Thoracic aorta (tissue), 2 donors: ENCODE data around the gene TMCO2. TPM values are rescaled to one million over a fixed set of nuclear protein-coding genes. Genes with fewer than 3 reads are reported as not detected.
"Not testable (repeated sequence)": the region's sequence is repeated elsewhere in the genome, so short reads cannot be mapped to it uniquely, and the experiment has no call there.

Experiments
- ATAC-seq: fragments of 150-250 bp; one replicate; pipeline ENCODE4 v1.8.0; 2017; ENCODE audit warnings: low read depth; ENCODE audit not compliant: insufficient number of reproducible peaks, low FRiP score
- DNase-seq: peaks from one replicate; pipeline ENCODE4 v3.0.0-alpha.2; 2020; ENCODE audit warnings: low spot score
- H3K27ac ChIP-seq, 2 donors: fragments of 200-600 bp; sonication (generic); 1 replicate in 1 of 2; 2 replicates in 1 of 2; pipeline ENCODE4 v1.5.1; 2016; ENCODE audit warnings: mild to moderate bottlenecking in 2 of 2, moderate library complexity in 2 of 2
- H3K27me3 ChIP-seq: fragments of 200-600 bp; sonication (generic); replicated peaks from 2 replicates; pipeline ENCODE4 v1.6.0; 2016; ENCODE audit warnings: mild to moderate bottlenecking; ENCODE audit not compliant: insufficient read depth
- H3K36me3 ChIP-seq: fragments of 200-600 bp; sonication (generic); one replicate; pipeline ENCODE4 v1.5.1; 2016
- H3K4me1 ChIP-seq, 2 donors: fragments of 200-600 bp; sonication (generic); 1 replicate in 1 of 2; 2 replicates in 1 of 2; pipeline versions ENCODE4 v1.5.1 to v1.6.0; 2016; ENCODE audit warnings: low read depth in 2 of 2, mild to moderate bottlenecking in 1 of 2; ENCODE audit not compliant: control insufficient read depth in 1 of 2
- H3K4me3 ChIP-seq: fragments of 200-600 bp; sonication (generic); 2 replicates; pipeline ENCODE4 v1.5.1; 2016; ENCODE audit warnings: mild to moderate bottlenecking
- H3K9me3 ChIP-seq: fragments of 200-600 bp; sonication (generic); 2 replicates; pipeline ENCODE4 v1.5.1; 2016
- total RNA-seq, 2 donors: library from RNA; depleted of rRNA; stranded (reverse); fragments of >200 nt; gene quantifications; one replicate each; pipeline versions ENCODE4 v1.1.0 to v1.2.3, GENCODE V29; 2016
- TF ChIP-seq, protein P1 (sequence below): fragments of 200-600 bp; sonication (generic); IDR thresholded peaks from one replicate; pipeline ENCODE4 v1.5.1; 2019; ENCODE audit warnings: antibody characterized with exemption

The TMCO2 gene
- not detected for total RNA-seq

DNA sequence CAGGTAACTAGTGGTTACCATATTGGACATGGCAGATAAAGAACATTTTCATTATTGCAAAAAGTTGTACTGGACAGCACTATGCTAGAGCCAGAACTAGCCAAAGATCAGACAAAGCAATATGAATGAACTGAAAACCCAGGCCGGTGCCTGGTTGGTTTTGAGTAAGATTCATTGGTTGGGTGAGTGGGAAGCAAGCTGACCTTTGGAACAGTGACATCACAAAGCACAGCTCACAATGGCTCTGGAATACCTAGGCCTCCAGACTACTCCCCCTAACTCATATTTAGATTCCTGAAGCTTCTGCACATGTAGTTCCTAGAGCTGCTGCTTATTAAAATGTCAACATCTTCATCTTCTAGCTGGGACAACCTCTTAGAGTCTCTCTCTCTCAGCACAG lies at the start of gene TMCO2:
TSS of gene TMCO2 (plus strand) at position 283 of the 400 bp plus-strand sequence. CDS start at position 340, 57 bp downstream.
- Histone ChIP-seq H3K4me1 (peaks cover 0 to 18% of the 10 kb centered on the region in 2 donors), H3K9me3 (no peaks in the 10 kb centered on the region), H3K27ac (no peak within 1 kb of the TSS), H3K36me3 (no peaks in the 10 kb centered on the region), H3K27me3 (no peaks in the 10 kb centered on the region), H3K4me3 (no peak within 1 kb of the TSS)
- ATAC-seq (no peak), DNase-seq (no peak)
- TF ChIP-seq, protein P1, sequence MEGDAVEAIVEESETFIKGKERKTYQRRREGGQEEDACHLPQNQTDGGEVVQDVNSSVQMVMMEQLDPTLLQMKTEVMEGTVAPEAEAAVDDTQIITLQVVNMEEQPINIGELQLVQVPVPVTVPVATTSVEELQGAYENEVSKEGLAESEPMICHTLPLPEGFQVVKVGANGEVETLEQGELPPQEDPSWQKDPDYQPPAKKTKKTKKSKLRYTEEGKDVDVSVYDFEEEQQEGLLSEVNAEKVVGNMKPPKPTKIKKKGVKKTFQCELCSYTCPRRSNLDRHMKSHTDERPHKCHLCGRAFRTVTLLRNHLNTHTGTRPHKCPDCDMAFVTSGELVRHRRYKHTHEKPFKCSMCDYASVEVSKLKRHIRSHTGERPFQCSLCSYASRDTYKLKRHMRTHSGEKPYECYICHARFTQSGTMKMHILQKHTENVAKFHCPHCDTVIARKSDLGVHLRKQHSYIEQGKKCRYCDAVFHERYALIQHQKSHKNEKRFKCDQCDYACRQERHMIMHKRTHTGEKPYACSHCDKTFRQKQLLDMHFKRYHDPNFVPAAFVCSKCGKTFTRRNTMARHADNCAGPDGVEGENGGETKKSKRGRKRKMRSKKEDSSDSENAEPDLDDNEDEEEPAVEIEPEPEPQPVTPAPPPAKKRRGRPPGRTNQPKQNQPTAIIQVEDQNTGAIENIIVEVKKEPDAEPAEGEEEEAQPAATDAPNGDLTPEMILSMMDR, result no peak

DNA sequence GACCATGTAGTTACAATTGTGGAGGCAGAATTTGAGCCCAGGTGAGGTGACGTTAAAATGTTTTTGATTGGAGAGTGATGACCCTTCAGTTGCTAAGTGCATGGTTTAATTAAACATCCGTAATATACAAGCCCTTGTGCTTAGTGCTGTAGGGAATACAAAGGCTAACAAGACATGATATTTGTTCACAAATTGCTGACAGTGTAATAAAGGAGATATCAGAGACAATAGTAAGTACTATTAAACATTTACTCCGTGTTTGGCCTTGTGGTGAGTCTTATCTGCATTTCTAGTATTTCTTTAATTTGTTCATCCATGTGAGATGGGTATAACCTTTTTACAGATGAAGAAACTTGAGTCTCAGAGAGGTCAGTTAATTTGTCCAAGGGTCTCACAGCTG lies 48.6 kb upstream of the TMCO2 start:
- H3K27ac ChIP-seq, result no peak overlapping the region
- H3K9me3 ChIP-seq, result no peaks in the 10 kb centered on the region
- TF ChIP-seq, protein P1, result no peak
- H3K4me1 ChIP-seq, result no peaks in the 10 kb centered on the region
- ATAC-seq, result no peak
- H3K27me3 ChIP-seq, result no peaks in the 10 kb centered on the region
- no peak for DNase-seq
- H3K36me3 ChIP-seq, result peaks cover 11% of the 10 kb centered on the region
- H3K4me3 ChIP-seq, result no peak overlapping the region

DNA sequence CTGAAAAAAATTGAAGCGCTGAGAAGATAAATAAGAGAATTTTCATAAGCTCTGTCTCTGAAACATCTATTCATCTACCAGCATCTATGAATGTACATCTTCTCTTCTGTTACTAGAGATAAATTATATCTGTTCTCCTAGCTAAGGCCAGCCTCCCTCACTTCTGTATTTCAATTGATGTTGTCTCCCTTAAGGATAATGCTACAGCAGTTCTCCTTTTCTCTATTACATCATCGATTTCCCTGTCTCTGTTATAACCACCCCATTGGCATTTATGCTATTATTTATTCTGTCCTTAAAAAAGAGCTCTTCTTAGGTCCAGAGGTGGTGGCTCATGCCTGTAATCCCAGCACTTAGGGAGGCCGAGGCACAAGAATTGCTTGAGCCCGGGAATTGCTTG lies 42.9 kb upstream of the TMCO2 start:
- Histone ChIP-seq H3K36me3 (peaks cover 2% of the 10 kb centered on the region), H3K9me3 (no peaks in the 10 kb centered on the region), H3K27me3 (no peaks in the 10 kb centered on the region), H3K4me1 (no peaks in the 10 kb centered on the region), H3K27ac (no peak overlapping the region), H3K4me3 (no peak overlapping the region)
- ATAC-seq (no peak), DNase-seq (no peak)
- TF ChIP-seq, protein P1, result no peak

DNA sequence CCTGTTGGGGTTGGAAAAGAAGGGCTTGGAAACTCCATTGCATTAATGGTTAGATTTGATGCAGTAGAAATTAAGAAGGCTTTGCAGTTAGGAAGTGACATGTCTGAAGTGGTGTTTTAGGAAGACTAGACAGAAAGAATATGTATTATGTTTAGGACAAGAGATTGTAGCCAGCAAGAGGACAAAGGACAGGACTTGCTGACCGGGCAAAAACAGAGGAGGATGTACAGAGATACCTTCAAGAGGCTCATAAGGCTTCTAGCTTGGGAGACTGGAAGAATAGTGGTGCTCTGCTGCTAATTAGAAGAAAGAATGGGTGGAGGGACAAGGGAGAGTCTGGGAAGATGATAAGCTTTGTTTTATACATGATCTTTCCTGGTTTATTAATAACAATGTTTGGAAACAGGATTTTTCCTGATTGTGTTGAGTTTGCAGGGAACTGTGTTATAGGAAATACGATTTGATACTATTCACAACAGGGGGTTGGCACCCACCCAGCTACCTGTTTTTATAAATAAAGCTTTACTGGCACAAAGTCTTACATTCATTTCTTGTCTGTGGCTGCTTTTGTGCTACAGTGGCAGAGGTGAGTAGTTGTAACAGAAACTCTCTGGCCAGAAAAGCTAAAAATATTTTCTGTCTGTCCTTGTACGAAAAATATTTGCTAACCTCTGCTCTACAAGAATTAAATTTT lies 37.1 kb upstream of the TMCO2 start:
- Histone ChIP-seq H3K27ac (no peak overlapping the region), H3K4me3 (no peak overlapping the region), H3K4me1 (peaks cover 0 to 3% of the 10 kb centered on the region in 2 donors), H3K27me3 (no peaks in the 10 kb centered on the region), H3K9me3 (no peaks in the 10 kb centered on the region), H3K36me3 (peaks cover 3% of the 10 kb centered on the region)
- TF ChIP-seq, protein P1, result no peak
- no peak for ATAC-seq
- no peak for DNase-seq

DNA sequence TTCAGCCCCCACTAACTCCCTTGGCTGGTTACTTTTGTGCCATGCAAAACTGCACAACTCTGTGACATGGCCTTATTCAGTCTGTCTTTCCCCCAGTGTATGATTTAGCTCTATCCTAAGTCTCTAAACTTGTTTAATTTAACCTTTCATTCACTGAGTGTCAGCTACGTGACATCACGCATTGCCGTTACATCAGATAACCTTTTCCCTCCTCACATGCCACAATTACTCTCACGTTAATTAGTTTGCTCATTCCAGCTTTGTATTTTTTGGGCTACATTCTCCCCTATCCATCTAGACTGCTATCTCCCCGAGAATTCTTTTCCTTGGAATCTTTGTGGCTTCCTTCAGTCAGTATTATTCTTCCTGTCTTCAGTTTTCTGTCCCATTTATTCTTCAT lies 29.4 kb upstream of the TMCO2 start:
- no peaks in the 10 kb centered on the region for H3K9me3 ChIP-seq
- no peaks in the 10 kb centered on the region for H3K4me1 ChIP-seq
- H3K27ac ChIP-seq, result no peak overlapping the region
- no peak for DNase-seq
- TF ChIP-seq, protein P1, result no peak
- ATAC-seq, result no peak
- peaks cover 3% of the 10 kb centered on the region for H3K36me3 ChIP-seq
- H3K27me3 ChIP-seq, result no peaks in the 10 kb centered on the region
- H3K4me3 ChIP-seq, result no peak overlapping the region

DNA sequence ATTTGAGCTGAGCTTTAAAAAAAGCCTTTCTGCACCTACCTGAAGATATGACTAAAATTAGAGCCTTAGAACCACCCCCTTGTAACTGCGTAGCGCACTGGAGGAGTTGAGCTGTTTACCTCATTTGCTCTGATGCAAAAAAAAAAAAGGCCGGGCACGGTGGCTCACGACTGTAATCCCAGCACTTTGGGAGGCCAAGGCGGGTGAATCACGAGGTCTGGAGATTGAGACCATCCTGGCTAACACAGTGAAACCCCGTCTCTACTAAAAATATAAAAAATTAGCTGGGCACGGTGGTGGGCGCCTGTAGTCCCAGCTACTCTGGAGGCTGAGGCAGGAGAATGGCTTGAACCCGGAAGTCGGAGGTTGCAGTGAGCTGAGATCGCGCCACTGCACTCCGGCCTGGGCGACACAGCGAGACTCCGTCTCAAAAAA lies 26.2 kb upstream of the TMCO2 start:
- not testable (repeated sequence) for H3K4me3 ChIP-seq, H3K27ac ChIP-seq, H3K4me1 ChIP-seq, DNase-seq, ATAC-seq, H3K36me3 ChIP-seq, H3K27me3 ChIP-seq, H3K9me3 ChIP-seq
